Progenitor cell of endocrine pancreas (in vitro differentiated cells): Measurements from ENCODE around the gene WFDC9. TPM values are rescaled to one million over a fixed set of nuclear protein-coding genes. Genes with fewer than 3 reads are reported as not detected.

Experiments
- DNase-seq: peaks from one replicate; pipeline ENCODE4 v3.0.0; 2021; ENCODE audit warnings: low spot score; ENCODE audit not compliant: unreplicated experiment
- H3K27ac Mint-ChIP-seq: 2 replicates; pipeline ENCODE4 v1.8.0; 2021; ENCODE audit warnings: mild to moderate bottlenecking, moderate library complexity, mixed read lengths
- H3K27me3 Mint-ChIP-seq: 2 replicates; pipeline ENCODE4 v1.8.0; 2021; ENCODE audit warnings: mixed read lengths
- H3K36me3 Mint-ChIP-seq: 2 replicates; pipeline ENCODE4 v1.8.0; 2022; ENCODE audit warnings: mixed read lengths; ENCODE audit not compliant: insufficient read depth
- H3K4me1 Mint-ChIP-seq: 2 replicates; pipeline ENCODE4 v1.8.0; 2021; ENCODE audit warnings: low read depth, mixed read lengths
- H3K4me3 Mint-ChIP-seq: 2 replicates; pipeline ENCODE4 v1.8.0; 2021; ENCODE audit warnings: low read depth, mild to moderate bottlenecking, moderate library complexity, mixed read lengths
- H3K9me3 Mint-ChIP-seq: 2 replicates; pipeline ENCODE4 v1.8.0; 2021; ENCODE audit warnings: low read depth, mixed read lengths
- CTCF ChIP-seq: fragments of 200-600 bp; sonication (generic); IDR thresholded peaks from one replicate; pipeline ENCODE4 v1.5.0; 2021; ENCODE audit warnings: antibody characterized with exemption, mild to moderate bottlenecking; ENCODE audit not compliant: unreplicated experiment
- total RNA-seq: library from RNA; stranded (reverse); gene quantifications from 2 replicates; pipeline ENCODE4 v1.2.1, GENCODE V29; 2021

Gene WFDC9
- total RNA-seq, 1 donor from 2014 or later: not detected

- peak overlapping the region; percentile 49 for H3K27ac Mint-ChIP-seq
- H3K4me3 Mint-ChIP-seq: no peak overlapping the region
- peaks cover 12% of the 10 kb centered on the region for H3K4me1 Mint-ChIP-seq
These were observed 13.5 kb downstream of the WFDC9 start for GRCh38 chr20:45617591-45617990.

DNA sequence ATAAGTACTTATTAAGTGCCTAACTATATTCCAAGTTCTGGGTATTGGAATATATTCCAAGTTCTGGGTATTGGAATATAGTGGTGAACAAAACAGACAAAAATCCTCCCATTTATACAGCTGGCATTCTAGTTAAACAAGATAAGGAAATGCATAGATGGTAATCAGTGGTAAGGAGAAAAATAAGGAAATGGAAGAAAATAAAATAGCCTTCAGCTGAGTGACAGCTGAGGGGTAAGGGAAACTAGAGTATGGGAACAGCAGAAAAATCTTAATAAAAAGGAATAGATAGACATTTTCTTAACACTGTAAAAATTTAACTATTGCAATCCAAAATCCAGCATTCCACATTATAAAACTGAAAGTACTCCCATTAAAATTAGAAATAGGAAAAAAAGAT lies 18.8 kb downstream of the WFDC9 start:
- Mint-ChIP-seq H3K9me3 (peaks cover 5% of the 10 kb centered on the region), H3K4me1 (no peaks in the 10 kb centered on the region), H3K27me3 (no peaks in the 10 kb centered on the region), H3K27ac (no peak overlapping the region), H3K4me3 (no peak overlapping the region), H3K36me3 (no peaks in the 10 kb centered on the region)
- TF ChIP-seq CTCF: no peak
- no peak for DNase-seq

More at GRCh38 chr20:45617591-45617990, 13.5 kb downstream of the WFDC9 start:
- Mint-ChIP-seq H3K9me3 (no peaks in the 10 kb centered on the region), H3K36me3 (no peaks in the 10 kb centered on the region), H3K27me3 (no peaks in the 10 kb centered on the region)
- no peak for DNase-seq
- no peak for TF ChIP-seq CTCF

DNA sequence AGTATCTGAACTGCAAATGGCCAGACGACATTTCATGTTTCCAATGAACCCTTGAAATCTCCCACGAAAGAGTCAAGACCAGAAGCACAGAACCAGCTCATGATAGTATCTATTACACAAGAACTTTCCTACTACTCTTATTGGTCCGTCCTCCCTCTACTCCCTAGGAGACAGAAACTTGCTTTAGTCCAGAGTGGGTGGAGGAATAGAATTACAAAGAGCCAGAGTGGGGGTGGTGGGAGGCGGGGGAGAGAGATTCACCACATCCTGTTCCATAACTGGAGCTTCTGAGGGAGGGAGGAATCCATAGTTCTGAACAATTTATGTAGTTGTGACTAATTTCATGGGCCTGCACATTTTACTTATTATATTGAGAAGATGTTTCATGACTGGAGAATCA lies 20.0 kb downstream of the WFDC9 start:
- Mint-ChIP-seq H3K27me3 (no peaks in the 10 kb centered on the region), H3K9me3 (peaks cover 11% of the 10 kb centered on the region), H3K4me1 (no peaks in the 10 kb centered on the region), H3K27ac (no peak overlapping the region), H3K4me3 (no peak overlapping the region), H3K36me3 (no peaks in the 10 kb centered on the region)
- no peak for DNase-seq
- no peak for TF ChIP-seq CTCF

DNA sequence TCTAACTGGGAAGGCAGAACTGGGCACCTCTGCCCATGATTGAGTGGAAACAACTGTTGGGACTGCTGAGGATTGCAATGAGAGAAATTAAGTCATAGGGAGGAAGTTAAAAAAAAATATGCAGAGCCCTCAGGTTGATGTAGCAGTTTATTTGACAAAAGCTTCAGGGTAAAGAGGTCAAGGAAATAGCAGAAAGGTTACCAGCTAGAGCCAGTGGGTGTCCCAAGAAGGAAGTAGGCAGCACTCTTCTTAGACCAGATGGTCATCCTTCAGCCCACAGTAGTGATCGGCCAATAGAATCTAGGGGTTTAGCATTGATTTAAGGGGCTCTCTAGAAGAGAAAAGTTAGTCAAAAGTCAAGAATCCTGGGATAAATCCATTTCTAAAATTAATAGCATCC lies 23.3 kb downstream of the WFDC9 start:
- Mint-ChIP-seq H3K27me3 (no peaks in the 10 kb centered on the region), H3K9me3 (peaks cover 17% of the 10 kb centered on the region), H3K4me3 (no peak overlapping the region), H3K36me3 (no peaks in the 10 kb centered on the region), H3K4me1 (no peaks in the 10 kb centered on the region), H3K27ac (no peak overlapping the region)
- no peak for TF ChIP-seq CTCF
- DNase-seq: no peak

DNA sequence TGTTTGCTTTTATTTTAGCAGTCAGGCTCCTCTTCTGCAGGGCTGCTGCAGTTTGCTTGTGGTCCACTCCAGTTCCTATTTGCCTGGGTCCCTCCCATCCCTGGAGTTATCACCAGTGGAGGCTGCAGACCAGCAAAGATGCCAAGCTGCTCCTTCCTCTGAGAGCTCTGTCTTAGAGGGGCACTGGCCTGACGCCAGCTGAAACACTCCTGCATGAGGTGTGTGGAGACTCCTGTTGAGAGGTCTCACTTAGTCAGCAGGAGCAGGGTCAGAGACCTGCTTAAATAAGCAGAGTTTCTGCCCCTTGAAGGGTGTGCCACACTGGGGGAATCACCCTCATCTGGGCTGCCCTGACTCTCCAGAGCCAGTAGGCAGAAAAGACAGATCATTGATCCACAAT lies 35.8 kb downstream of the WFDC9 start:
- Mint-ChIP-seq H3K4me1 (no peaks in the 10 kb centered on the region), H3K36me3 (no peaks in the 10 kb centered on the region), H3K9me3 (peaks cover 4% of the 10 kb centered on the region), H3K27ac (no peak overlapping the region), H3K4me3 (no peak overlapping the region), H3K27me3 (peaks cover 14% of the 10 kb centered on the region)
- no peak for TF ChIP-seq CTCF
- DNase-seq: no peak
